ENCODE results near the gene KCTD13. TPM values are rescaled to one million over a fixed set of nuclear protein-coding genes. Genes with fewer than 3 reads are reported as not detected.

Gene KCTD13
- total RNA-seq, 3 donors from 2014 or later, result 14.3 to 20.5 (median 18.7) TPM

GRCh38 chr16:29972992-29973383 lies 47.0 kb upstream of the KCTD13 start:
- Histone ChIP-seq H3K4me3 (peak overlapping the region in 2 of 3 donors; percentile 84 to 97), H3K4me1 (peaks cover 7 to 16% of the 10 kb centered on the region in 2 donors), H3K27ac (peak overlapping the region; percentile 90 to 94), H3K9me3 (no peaks in the 10 kb centered on the region), H3K36me3 (no peaks in the 10 kb centered on the region), H3K27me3 (no peaks in the 10 kb centered on the region)
- no peak for DNase-seq (ENCODE audit: low spot score in 2 of 2)
- TF ChIP-seq POLR2A (IDR thresholded peaks at IDR 0.05) (no peak), POLR2AphosphoS5 (IDR thresholded peaks at IDR 0.05) (no peak), CTCF (IDR thresholded peaks at IDR 0.05) (no peak)
- intact Hi-C loops (cut with DNase I; ENCODE audit: low total_unique reads), result no loop called here

GRCh38 chr16:29972500-29972899 lies 46.5 kb upstream of the KCTD13 start:
- DNase-seq (ENCODE audit: low spot score in 2 of 2), result no peak
- H3K4me3 ChIP-seq, result no peak overlapping the region
- H3K27me3 ChIP-seq, result no peaks in the 10 kb centered on the region
- TF ChIP-seq CTCF (IDR thresholded peaks at IDR 0.05) (no peak), POLR2A (IDR thresholded peaks at IDR 0.05) (no peak), POLR2AphosphoS5 (IDR thresholded peaks at IDR 0.05) (no peak)
- H3K9me3 ChIP-seq, result no peaks in the 10 kb centered on the region
- H3K27ac ChIP-seq, result peak overlapping the region in 1 of 2 donors; percentile 90
- no peaks in the 10 kb centered on the region for H3K36me3 ChIP-seq
- H3K4me1 ChIP-seq, result peaks cover 7 to 16% of the 10 kb centered on the region in 2 donors
- intact Hi-C loops (cut with DNase I; ENCODE audit: low total_unique reads), result no loop called here

DNA sequence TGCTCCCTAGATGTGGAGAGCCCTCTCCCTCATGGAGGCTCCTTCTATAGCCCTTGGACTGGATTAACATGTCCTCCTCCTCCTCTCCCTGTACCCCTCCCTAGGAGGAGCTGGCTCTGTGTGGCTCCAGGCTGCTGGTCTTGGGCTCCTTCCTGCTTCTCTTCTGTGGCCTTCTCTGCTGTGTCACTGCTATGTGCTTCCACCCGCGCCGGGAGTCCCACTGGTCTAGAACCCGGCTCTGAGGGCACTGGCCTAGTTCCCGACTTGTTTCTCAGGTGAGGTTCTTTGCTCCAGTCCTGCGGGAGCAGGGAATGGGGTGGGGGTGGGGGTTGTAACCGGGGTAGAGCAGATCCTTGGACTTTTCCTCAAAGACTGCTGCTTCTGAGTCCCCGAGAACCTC lies 45.3 kb upstream of the KCTD13 start:
- DNase-seq (ENCODE audit: low spot score in 2 of 2), result no peak
- Histone ChIP-seq H3K27me3 (no peaks in the 10 kb centered on the region), H3K4me1 (peaks cover 7 to 13% of the 10 kb centered on the region in 2 donors), H3K36me3 (no peaks in the 10 kb centered on the region), H3K27ac (no peak overlapping the region), H3K4me3 (no peak overlapping the region), H3K9me3 (no peaks in the 10 kb centered on the region)
- intact Hi-C loops (cut with DNase I; ENCODE audit: low total_unique reads), result no loop called here
- TF ChIP-seq POLR2A (IDR thresholded peaks at IDR 0.05) (no peak), POLR2AphosphoS5 (IDR thresholded peaks at IDR 0.05) (no peak), CTCF (IDR thresholded peaks at IDR 0.05) (no peak)

- Histone ChIP-seq H3K27ac (no peak overlapping the region), H3K4me1 (no peaks in the 10 kb centered on the region), H3K36me3 (no peaks in the 10 kb centered on the region), H3K4me3 (no peak overlapping the region), H3K9me3 (no peaks in the 10 kb centered on the region), H3K27me3 (no peaks in the 10 kb centered on the region)
- TF ChIP-seq CTCF (IDR thresholded peaks at IDR 0.05) (no peak), POLR2AphosphoS5 (IDR thresholded peaks at IDR 0.05) (no peak), POLR2A (IDR thresholded peaks at IDR 0.05) (no peak)
- intact Hi-C loops (cut with DNase I; ENCODE audit: low total_unique reads), result no loop called here
- no peak for DNase-seq (ENCODE audit: low spot score in 2 of 2)
Measured at GRCh38 chr16:29968205-29968604, 42.2 kb upstream of the KCTD13 start.

- Histone ChIP-seq H3K4me3 (peak overlapping the region; percentile 68 to 91 (median 88)), H3K27ac (peak overlapping the region; percentile 92 to 96), H3K36me3 (no peaks in the 10 kb centered on the region), H3K9me3 (no peaks in the 10 kb centered on the region), H3K27me3 (no peaks in the 10 kb centered on the region), H3K4me1 (peaks cover 0 to 6% of the 10 kb centered on the region in 2 donors)
- TF ChIP-seq CTCF (IDR thresholded peaks at IDR 0.05) (no peak), POLR2AphosphoS5 (IDR thresholded peaks at IDR 0.05) (no peak), POLR2A (IDR thresholded peaks at IDR 0.05) (no peak)
- no peak for DNase-seq (ENCODE audit: low spot score in 2 of 2)
- intact Hi-C loops (cut with DNase I; ENCODE audit: low total_unique reads), result no loop called here
Measured at GRCh38 chr16:29963021-29963743, 37.2 kb upstream of the KCTD13 start.

Measured in breast epithelium (tissue), 4 donors.